Aorta (tissue), 5 donors: ENCODE results near the gene FAM118A. TPM values are rescaled to one million over a fixed set of nuclear protein-coding genes. Genes with fewer than 3 reads are reported as not detected.
"Not testable (repeated sequence)": the region's sequence is repeated elsewhere in the genome, so short reads cannot be mapped to it uniquely, and the experiment has no call there.

ENCODE experiments used
- ATAC-seq: fragments of 200-7000 bp; cut with Tn5 transposase; one replicate; pipeline ENCODE4 v1.9.1; 2022; ENCODE audit warnings: moderate library complexity; ENCODE audit not compliant: low FRiP score
- DNase-seq, 2 donors: peaks; one replicate each; pipeline ENCODE4 v3.0.0-alpha.2; 2020
- H3K27ac ChIP-seq, 2 donors: one replicate each; pipeline ENCODE4 v1.5.1; 2013; ENCODE audit warnings: low read length in 2 of 2, mild to moderate bottlenecking in 2 of 2, moderate library complexity in 2 of 2, control low read depth in 1 of 2, inconsistent platforms in 1 of 2, low read depth in 1 of 2
- H3K27me3 ChIP-seq, 2 donors: one replicate each; pipeline ENCODE4 v1.6.1; 2013; ENCODE audit warnings: control low read depth in 1 of 2, low read length in 1 of 2, mild to moderate bottlenecking in 1 of 2, moderate library complexity in 1 of 2; ENCODE audit not compliant: insufficient read depth in 2 of 2, control insufficient read depth in 1 of 2
- H3K36me3 ChIP-seq, 2 donors: one replicate each; pipeline ENCODE4 v1.6.1; 2013; ENCODE audit warnings: control low read depth in 1 of 2, low read length in 1 of 2, mild to moderate bottlenecking in 1 of 2; ENCODE audit not compliant: insufficient read depth in 2 of 2, control insufficient read depth in 1 of 2
- H3K4me1 ChIP-seq, 2 donors: one replicate each; pipeline ENCODE4 v1.6.1; 2013; ENCODE audit warnings: low read length in 2 of 2, control low read depth in 1 of 2, mild to moderate bottlenecking in 1 of 2, moderate library complexity in 1 of 2; ENCODE audit not compliant: insufficient read depth in 2 of 2, control insufficient read depth in 1 of 2
- H3K4me3 ChIP-seq, 2 donors: one replicate each; pipeline ENCODE4 v1.5.1; 2013; ENCODE audit warnings: low read length in 2 of 2, control low read depth in 1 of 2, mild to moderate bottlenecking in 1 of 2
- H3K9me3 ChIP-seq: one replicate; pipeline ENCODE4 v1.6.1; 2013; ENCODE audit warnings: mild to moderate bottlenecking, low read length; ENCODE audit not compliant: control insufficient read depth
- WGBS, 2 donors: extraction: QIAGEN DNeasy Blood & Tissue Kit; methylation state at CpG; one replicate each; pipeline ENCODE4 v1.1.7; 2013; 5-methylcytosine and 5-hydroxymethylcytosine counted together
- intact Hi-C, 2 donors: fragments of 100-400 bp; cut with DNase I; formaldehyde crosslinking; loops; one replicate each; pipeline versions ENCODE4 v1.14.2 to v1.15.0; 2022
- polyA plus RNA-seq, 2 donors: library from polyadenylated mRNA; stranded (reverse); fragments of 200-250 nt; gene quantifications; one replicate each; pipeline ENCODE4 v1.2.3, GENCODE V29; 2013
- total RNA-seq, 2 donors: library from RNA; stranded (reverse); fragmentation: NEBNext Ultra II Directional; extraction: Animal tissue kit (Norgen Biotek cat#: 25700); gene quantifications; one replicate each; pipeline ENCODE4 v1.2.1, GENCODE V29; 2021
- donor health status: healthy with polysubstance abuse.
- donor health status: Bipolar disorder and iron deficiency.
- donor health status: DM: no; HTN: no; CAD: no.
- donor health status: DM: no; HTN: no; CAD: no.
- donor health status: DM: yes; HTN: yes; CAD: no.

FAM118A gene
- total and polyA plus RNA-seq, 4 donors: 8.6 to 320 (median 62.9) TPM

DNA sequence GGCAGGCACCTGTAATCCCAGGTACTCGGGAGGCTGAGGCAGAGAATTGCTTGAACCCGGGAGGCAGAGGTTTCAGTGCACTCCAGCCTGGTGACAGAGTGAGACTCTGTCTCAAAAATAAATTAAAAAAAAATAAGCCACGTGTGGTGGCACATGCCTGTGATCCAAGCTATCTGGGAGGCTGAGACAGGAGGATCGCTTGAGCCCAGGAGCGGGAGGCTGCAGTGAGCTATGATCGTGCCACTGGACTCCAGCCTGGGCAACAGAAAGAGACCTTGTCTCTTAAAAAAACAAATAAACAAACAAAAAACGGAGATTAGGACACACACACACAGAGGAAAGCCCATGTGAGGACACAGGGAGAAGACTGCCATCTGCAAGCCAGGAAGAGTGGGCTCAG, 32.0 kb upstream of the FAM118A start:
- not testable (repeated sequence) for H3K4me1 ChIP-seq, H3K36me3 ChIP-seq, ATAC-seq, H3K27me3 ChIP-seq, H3K9me3 ChIP-seq, H3K4me3 ChIP-seq, H3K27ac ChIP-seq, DNase-seq
- intact Hi-C loops: loop anchor here in 1 of 2 donors (5.0 kb wide), 1 partner anchor 35 kb away; no protein-coding TSS in a partner anchor
- WGBS, 2 donors: 83% methylated on average over 7 of the region's 7 CpGs

DNA sequence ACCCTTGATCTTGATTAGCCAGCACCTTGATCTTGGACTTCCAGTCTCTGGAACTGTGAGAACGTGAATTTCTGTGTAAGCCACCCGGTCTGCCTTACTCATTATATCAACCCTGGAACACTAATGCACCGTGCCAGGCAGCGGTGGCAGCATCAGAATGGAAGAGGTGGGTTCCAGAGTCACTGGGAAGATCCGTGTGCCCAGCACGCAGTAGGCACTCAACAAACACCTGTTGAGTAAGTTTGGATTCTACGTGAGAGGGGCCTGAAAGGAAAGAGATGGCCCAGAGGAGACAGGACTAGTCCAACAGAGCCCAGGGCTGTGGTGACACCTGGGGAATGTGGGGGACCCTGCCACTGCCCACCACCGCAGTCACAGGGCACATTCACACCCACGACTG, 31.6 kb upstream of the FAM118A start:
- no peak for ATAC-seq
- DNase-seq: peak in 1 of 2 donors; percentile 25
- intact Hi-C loops: loop anchor here in 1 of 2 donors (5.0 kb wide), 1 partner anchor 34 kb away; no protein-coding TSS in a partner anchor
- no peaks in the 10 kb centered on the region for H3K27me3 ChIP-seq
- no peaks in the 10 kb centered on the region for H3K4me1 ChIP-seq
- no peaks in the 10 kb centered on the region for H3K9me3 ChIP-seq
- no peaks in the 10 kb centered on the region for H3K36me3 ChIP-seq
- no peak overlapping the region for H3K27ac ChIP-seq
- 78 to 85% methylated on average over 9 of the region's 9 CpGs for WGBS, 2 donors
- no peak overlapping the region for H3K4me3 ChIP-seq

DNA sequence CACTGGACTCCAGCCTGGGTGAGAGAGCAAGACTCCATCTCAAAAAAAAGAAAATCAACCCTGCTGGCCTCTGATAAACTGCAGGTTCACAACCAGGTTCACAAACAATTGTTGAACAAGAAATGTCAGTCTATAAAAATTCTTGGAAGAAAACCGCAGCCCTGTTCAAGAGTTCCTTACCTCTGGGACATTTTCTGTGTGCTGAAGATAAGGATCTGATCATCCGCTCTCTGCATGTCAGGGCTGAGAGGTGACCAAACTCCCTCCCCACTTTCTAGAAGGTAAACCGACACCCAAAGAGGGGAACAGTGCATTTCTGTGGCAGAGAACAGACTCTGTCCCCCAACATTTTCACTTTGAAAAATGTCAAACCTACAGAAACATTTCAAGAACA, 29.1 kb upstream of the FAM118A start:
- ATAC-seq (no peak), DNase-seq (no peak)
- Histone ChIP-seq H3K9me3 (no peaks in the 10 kb centered on the region), H3K36me3 (no peaks in the 10 kb centered on the region), H3K27ac (no peak overlapping the region), H3K4me3 (no peak overlapping the region), H3K4me1 (no peaks in the 10 kb centered on the region), H3K27me3 (no peaks in the 10 kb centered on the region)
- intact Hi-C loops: no loop called here
- WGBS, 2 donors: 94 to 95% methylated on average over 3 of the region's 3 CpGs

DNA sequence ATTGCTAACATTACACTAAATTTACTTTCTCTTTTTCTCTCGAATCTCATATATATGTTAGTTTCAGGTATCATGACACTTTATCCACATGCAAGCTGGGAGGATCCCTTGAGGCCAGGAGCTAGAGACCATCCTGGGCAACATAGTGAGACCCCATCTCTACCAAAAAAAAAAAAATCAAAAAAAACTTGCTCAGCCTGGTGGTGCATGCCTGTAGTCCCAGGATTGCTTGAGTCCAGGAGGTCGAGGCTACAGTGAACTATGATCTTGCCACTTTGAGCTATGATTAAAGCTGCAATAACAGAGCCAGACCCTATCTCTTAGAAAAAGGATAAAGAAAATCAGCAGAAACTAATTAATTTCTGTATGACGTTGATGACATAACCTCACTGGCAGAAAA, 28.7 kb upstream of the FAM118A start:
- Histone ChIP-seq H3K4me1 (no peaks in the 10 kb centered on the region), H3K27ac (no peak overlapping the region), H3K9me3 (no peaks in the 10 kb centered on the region), H3K27me3 (no peaks in the 10 kb centered on the region), H3K36me3 (no peaks in the 10 kb centered on the region), H3K4me3 (no peak overlapping the region)
- WGBS, 2 donors: 82 to 87% methylated on average over 3 of the region's 3 CpGs
- DNase-seq: no peak
- intact Hi-C loops: no loop called here
- no peak for ATAC-seq

DNA sequence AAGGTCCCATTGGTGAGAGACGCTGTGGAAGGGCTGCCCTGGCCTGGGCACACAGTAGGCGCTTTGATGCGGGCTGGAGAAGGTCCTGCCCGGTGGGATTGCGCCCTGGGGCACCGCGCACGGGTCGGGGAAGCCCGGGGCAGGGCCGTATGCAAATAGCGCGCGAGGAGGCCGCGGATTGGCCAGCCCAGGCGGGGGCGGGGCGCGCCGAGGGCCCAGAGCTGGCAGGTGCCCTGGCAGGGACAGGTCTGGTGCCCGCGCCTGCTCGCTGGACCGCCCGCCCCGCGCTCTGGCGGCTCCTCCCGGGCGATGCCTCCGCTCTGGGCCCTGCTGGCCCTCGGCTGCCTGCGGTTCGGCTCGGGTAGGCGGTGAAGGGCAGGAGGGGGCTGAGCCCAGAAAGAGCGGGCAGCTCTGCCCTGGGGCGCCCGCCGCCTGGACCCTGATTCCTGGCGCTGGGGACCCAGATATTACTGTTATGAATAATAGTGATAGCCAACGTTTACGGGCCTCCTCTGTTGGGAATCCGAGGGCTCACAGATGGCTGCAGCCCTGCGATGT, 24.9 kb upstream of the FAM118A start, which contains the start of gene UPK3A:
UPK3A (plus strand) TSS at position 245 of the 558 bp plus-strand sequence; CDS start at position 310, 65 bp downstream.
- DNase-seq (peak; percentile 76 to 90), ATAC-seq (peak; percentile 77)
- H3K27ac ChIP-seq: no peak within 1 kb of the TSS
- no peaks in the 10 kb centered on the region for H3K4me1 ChIP-seq
- no peaks in the 10 kb centered on the region for H3K9me3 ChIP-seq
- H3K4me3 ChIP-seq: no peak within 1 kb of the TSS
- no peaks in the 10 kb centered on the region for H3K36me3 ChIP-seq
- intact Hi-C loops: no loop called here
- 1 to 2% methylated on average over 25 to 46 of the region's 46 CpGs for WGBS, 2 donors
- H3K27me3 ChIP-seq: no peaks in the 10 kb centered on the region

GRCh38 chr22:45285263-45286058, 24.3 kb upstream of the FAM118A start:
- no peak overlapping the region for H3K4me3 ChIP-seq
- no peak for ATAC-seq

GRCh38 chr22:45286854-45287551, 22.7 kb upstream of the FAM118A start:
- Histone ChIP-seq H3K4me3 (no peak overlapping the region), H3K4me1 (no peaks in the 10 kb centered on the region), H3K27me3 (no peaks in the 10 kb centered on the region), H3K27ac (no peak overlapping the region), H3K36me3 (no peaks in the 10 kb centered on the region), H3K9me3 (no peaks in the 10 kb centered on the region)
- ATAC-seq (no peak), DNase-seq (no peak)
- WGBS, 2 donors: 78 to 83% methylated on average over 12 of the region's 12 CpGs
- intact Hi-C loops: no loop called here

More at GRCh38 chr22:45285263-45286058, 24.3 kb upstream of the FAM118A start:
- DNase-seq: no peak
- intact Hi-C loops: no loop called here
- H3K9me3 ChIP-seq: no peaks in the 10 kb centered on the region
- no peaks in the 10 kb centered on the region for H3K4me1 ChIP-seq
- H3K27ac ChIP-seq: no peak overlapping the region
- 13 to 18% methylated on average over 16 of the region's 16 CpGs for WGBS, 2 donors
- H3K36me3 ChIP-seq: no peaks in the 10 kb centered on the region
- H3K27me3 ChIP-seq: no peaks in the 10 kb centered on the region

DNA sequence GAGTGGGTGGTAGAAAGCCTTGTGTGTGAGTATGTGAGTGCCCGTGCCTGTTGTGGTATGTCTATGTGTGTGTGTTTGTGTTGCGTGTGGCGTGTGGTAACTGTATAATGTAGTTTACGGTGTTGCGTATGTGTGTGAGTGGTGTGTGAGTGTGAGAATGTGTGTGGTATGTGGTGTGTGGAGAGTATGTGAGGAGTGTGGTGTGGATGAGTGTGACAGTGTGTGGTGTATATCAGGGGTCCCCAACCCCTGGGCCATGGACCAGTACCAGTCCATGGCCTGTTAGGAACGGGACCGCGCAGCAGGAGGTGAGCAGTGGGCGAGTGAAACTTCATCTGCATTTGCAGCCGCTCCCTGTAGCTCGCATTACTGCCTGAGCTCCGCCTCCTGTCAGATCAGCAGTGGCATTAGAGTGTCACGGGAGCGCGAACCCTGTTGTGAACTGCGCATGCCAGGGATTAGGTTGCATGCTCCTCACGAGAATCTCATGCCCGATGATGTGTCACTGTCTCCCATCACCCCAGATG, 19.3 kb upstream of the FAM118A start:
- WGBS, 2 donors: 29 to 34% methylated on average over 17 to 18 of the region's 18 CpGs
- no peak overlapping the region for H3K27ac ChIP-seq
- intact Hi-C loops: no loop called here
- H3K36me3 ChIP-seq: no peaks in the 10 kb centered on the region
- H3K4me3 ChIP-seq: no peak overlapping the region
- H3K4me1 ChIP-seq: no peaks in the 10 kb centered on the region
- no peaks in the 10 kb centered on the region for H3K9me3 ChIP-seq
- no peak for ATAC-seq
- H3K27me3 ChIP-seq: no peaks in the 10 kb centered on the region
- no peak for DNase-seq
